ENCODE results near the gene XPO1.

DNA sequence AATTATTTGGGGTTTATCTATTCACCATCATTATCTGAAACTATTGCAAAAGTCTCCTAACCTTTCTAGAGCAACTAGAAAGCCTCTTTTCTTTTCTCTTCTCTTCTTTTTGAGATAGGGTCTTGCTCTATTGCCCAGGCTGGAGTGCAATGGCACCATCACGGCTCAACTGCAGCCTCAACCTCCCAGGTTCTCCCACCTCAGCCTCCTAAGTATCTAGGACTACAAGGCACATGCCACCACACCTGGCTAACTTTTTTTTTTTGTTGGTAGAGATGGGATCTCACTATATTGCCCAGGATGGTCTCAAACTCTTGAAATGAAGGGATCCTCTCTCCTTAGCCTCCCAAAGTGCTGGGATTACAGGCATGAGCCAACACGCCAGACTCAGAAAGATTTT is 24.5 kb upstream of the XPO1 start:
- TF ChIP-seq, protein P1, sequence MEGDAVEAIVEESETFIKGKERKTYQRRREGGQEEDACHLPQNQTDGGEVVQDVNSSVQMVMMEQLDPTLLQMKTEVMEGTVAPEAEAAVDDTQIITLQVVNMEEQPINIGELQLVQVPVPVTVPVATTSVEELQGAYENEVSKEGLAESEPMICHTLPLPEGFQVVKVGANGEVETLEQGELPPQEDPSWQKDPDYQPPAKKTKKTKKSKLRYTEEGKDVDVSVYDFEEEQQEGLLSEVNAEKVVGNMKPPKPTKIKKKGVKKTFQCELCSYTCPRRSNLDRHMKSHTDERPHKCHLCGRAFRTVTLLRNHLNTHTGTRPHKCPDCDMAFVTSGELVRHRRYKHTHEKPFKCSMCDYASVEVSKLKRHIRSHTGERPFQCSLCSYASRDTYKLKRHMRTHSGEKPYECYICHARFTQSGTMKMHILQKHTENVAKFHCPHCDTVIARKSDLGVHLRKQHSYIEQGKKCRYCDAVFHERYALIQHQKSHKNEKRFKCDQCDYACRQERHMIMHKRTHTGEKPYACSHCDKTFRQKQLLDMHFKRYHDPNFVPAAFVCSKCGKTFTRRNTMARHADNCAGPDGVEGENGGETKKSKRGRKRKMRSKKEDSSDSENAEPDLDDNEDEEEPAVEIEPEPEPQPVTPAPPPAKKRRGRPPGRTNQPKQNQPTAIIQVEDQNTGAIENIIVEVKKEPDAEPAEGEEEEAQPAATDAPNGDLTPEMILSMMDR (IDR thresholded peaks at IDR 0.05) = no peak
- TF ChIP-seq POLR2A (IDR thresholded peaks at IDR 0.05) = no peak
